Measurements from ENCODE around the gene GUCY1A1.

The GUCY1A1 gene

GRCh38 chr4:155712846-155713245 lies 46.2 kb downstream of the GUCY1A1 start:
- TF ChIP-seq CTCF (conservative IDR thresholded peaks at IDR 0.05), result no peak
- no peak for TF ChIP-seq ZFX (IDR thresholded peaks at IDR 0.05)
- no peak overlapping the region for H3K27ac ChIP-seq

DNA sequence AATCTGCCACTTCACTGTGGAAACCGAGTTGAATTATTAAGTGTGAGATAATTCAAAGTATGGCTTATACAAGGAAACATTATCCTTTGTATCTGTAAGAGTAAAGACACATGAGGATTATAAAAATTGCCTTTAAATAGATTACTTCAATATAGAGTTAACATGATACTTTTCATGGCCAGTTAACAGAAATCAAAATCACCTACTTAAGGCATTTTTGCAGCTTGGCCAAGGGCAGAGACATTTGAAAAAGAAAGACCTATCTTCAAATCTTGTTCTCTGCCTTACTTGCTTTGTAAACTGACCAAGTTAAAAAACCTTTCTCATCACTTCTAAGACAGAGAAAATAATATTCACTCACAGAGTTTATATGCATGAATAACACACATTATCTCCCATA lies 47.3 kb downstream of the GUCY1A1 start:
- TF ChIP-seq CTCF (conservative IDR thresholded peaks at IDR 0.05), result no peak
- TF ChIP-seq ZFX (IDR thresholded peaks at IDR 0.05), result no peak
- no peak overlapping the region for H3K27ac ChIP-seq

GRCh38 chr4:155722336-155722735 lies 55.7 kb downstream of the GUCY1A1 start:
- no peak for TF ChIP-seq CTCF (conservative IDR thresholded peaks at IDR 0.05)
- TF ChIP-seq ZFX (IDR thresholded peaks at IDR 0.05), result no peak
- no peak overlapping the region for H3K27ac ChIP-seq

GRCh38 chr4:155722816-155723499 lies 56.3 kb downstream of the GUCY1A1 start:
- TF ChIP-seq ZFX (IDR thresholded peaks at IDR 0.05) (no peak), CTCF (conservative IDR thresholded peaks at IDR 0.05) (no peak)
- H3K27ac ChIP-seq, result no peak overlapping the region

- H3K27ac ChIP-seq, result no peak overlapping the region
- TF ChIP-seq CTCF (conservative IDR thresholded peaks at IDR 0.05) (no peak), ZFX (IDR thresholded peaks at IDR 0.05) (no peak)
Observed at GRCh38 chr4:155724731-155725130, 58.1 kb downstream of the GUCY1A1 start.

- H3K27ac ChIP-seq, result no peak overlapping the region
- no peak for TF ChIP-seq ZFX (IDR thresholded peaks at IDR 0.05)
- no peak for TF ChIP-seq CTCF (conservative IDR thresholded peaks at IDR 0.05)
Observed at GRCh38 chr4:155734065-155734464, 67.4 kb downstream of the GUCY1A1 start.

GRCh38 chr4:155734951-155735350 lies 68.3 kb downstream of the GUCY1A1 start:
- TF ChIP-seq ZFX (IDR thresholded peaks at IDR 0.05) (no peak), CTCF (conservative IDR thresholded peaks at IDR 0.05) (no peak)
- no peak overlapping the region for H3K27ac ChIP-seq
